SU-DHL-6 (cell line): ENCODE results near the gene RPTOR.

Source experiments
- H2AFZ ChIP-seq: fragments of 200-600 bp; sonication (generic); 2 replicates; pipeline ENCODE4 v1.6.1; 2014; ENCODE audit warnings: low read depth, mild to moderate bottlenecking, moderate library complexity, mixed read lengths, antibody characterized with exemption, low read length; ENCODE audit not compliant: severe bottlenecking
- H3F3A ChIP-seq: fragments of 200-600 bp; shearing (Covaris generic); 2 replicates; pipeline ENCODE4 v1.6.0; 2016; ENCODE audit warnings: antibody characterized with exemption, mild to moderate bottlenecking; ENCODE audit not compliant: insufficient read depth
- H3K27ac ChIP-seq: fragments of 200-600 bp; sonication (generic); 2 replicates; pipeline ENCODE4 v1.5.1; 2016; ENCODE audit warnings: low read depth, mild to moderate bottlenecking, low read length, moderate library complexity, mixed read lengths
- H3K27me3 ChIP-seq: fragments of 200-600 bp; sonication (generic), shearing (Covaris generic); 2 replicates; pipeline ENCODE4 v1.6.0; 2014; ENCODE audit warnings: mild to moderate bottlenecking, low read length
- H3K36me3 ChIP-seq: fragments of 200-600 bp; sonication (generic); 2 replicates; pipeline ENCODE4 v1.6.1; 2014; ENCODE audit warnings: mild to moderate bottlenecking, low read length, mixed read lengths
- H3K4me2 ChIP-seq: fragments of 300-600, 200-600 bp; shearing (Covaris generic), sonication (generic); 2 replicates; pipeline ENCODE4 v1.6.0; 2014; ENCODE audit warnings: low read length, low read depth, mild to moderate bottlenecking; ENCODE audit not compliant: poor library complexity, severe bottlenecking
- H3K4me3 ChIP-seq: fragments of 200-600 bp; sonication (generic); 2 replicates; pipeline ENCODE4 v1.5.1; 2014; ENCODE audit warnings: antibody characterized with exemption, low read length, mild to moderate bottlenecking, mixed read lengths; ENCODE audit not compliant: insufficient read depth, poor library complexity, severe bottlenecking
- H3K79me2 ChIP-seq: fragments of 200-600 bp; sonication (generic); 2 replicates; pipeline ENCODE4 v1.6.1; 2014; ENCODE audit warnings: mild to moderate bottlenecking, low read length, moderate library complexity; ENCODE audit not compliant: insufficient read depth
- H3K9ac ChIP-seq: fragments of 200-600 bp; sonication (generic); 2 replicates; pipeline ENCODE4 v1.7.0; 2014; ENCODE audit warnings: mild to moderate bottlenecking, low read length
- H3K9me2 ChIP-seq: fragments of 200-600 bp; sonication (generic); replicated peaks from 2 replicates; pipeline ENCODE4 v1.6.1; 2014; ENCODE audit warnings: low read length; ENCODE audit not compliant: insufficient read depth
- H3K9me3 ChIP-seq: fragments of 200-600 bp; sonication (generic); 2 replicates; pipeline ENCODE4 v1.6.1; 2014; ENCODE audit warnings: low read length, mixed read lengths; ENCODE audit not compliant: insufficient read depth
- H4K20me1 ChIP-seq: fragments of 200-600 bp; sonication (generic); 2 replicates; pipeline ENCODE4 v1.6.1; 2014; ENCODE audit warnings: low read depth, mild to moderate bottlenecking, antibody characterized with exemption, low read length, moderate library complexity, mixed read lengths
- EZH2phosphoT487 ChIP-seq: fragments of 200-600 bp; sonication (generic), shearing (Covaris generic); conservative IDR thresholded peaks from 2 replicates; pipeline ENCODE4 v1.6.1; 2018; ENCODE audit warnings: mild to moderate bottlenecking, antibody characterized with exemption, low read length, moderate library complexity, mixed read lengths
- TF ChIP-seq, protein P1 (sequence below): fragments of 200-600 bp; sonication (generic); IDR thresholded peaks from one replicate; pipeline ENCODE4 v1.5.1; 2017; ENCODE audit warnings: antibody characterized with exemption, mild to moderate bottlenecking, low read length, moderate library complexity; ENCODE audit not compliant: insufficient read depth, poor library complexity, severe bottlenecking

Gene RPTOR

GRCh38 chr17:80984749-80985148 is 440.1 kb downstream of the RPTOR start:
- H3K27me3 ChIP-seq: no peaks in the 10 kb centered on the region
- no peak overlapping the region for H3K4me2 ChIP-seq
- TF ChIP-seq, protein P1, sequence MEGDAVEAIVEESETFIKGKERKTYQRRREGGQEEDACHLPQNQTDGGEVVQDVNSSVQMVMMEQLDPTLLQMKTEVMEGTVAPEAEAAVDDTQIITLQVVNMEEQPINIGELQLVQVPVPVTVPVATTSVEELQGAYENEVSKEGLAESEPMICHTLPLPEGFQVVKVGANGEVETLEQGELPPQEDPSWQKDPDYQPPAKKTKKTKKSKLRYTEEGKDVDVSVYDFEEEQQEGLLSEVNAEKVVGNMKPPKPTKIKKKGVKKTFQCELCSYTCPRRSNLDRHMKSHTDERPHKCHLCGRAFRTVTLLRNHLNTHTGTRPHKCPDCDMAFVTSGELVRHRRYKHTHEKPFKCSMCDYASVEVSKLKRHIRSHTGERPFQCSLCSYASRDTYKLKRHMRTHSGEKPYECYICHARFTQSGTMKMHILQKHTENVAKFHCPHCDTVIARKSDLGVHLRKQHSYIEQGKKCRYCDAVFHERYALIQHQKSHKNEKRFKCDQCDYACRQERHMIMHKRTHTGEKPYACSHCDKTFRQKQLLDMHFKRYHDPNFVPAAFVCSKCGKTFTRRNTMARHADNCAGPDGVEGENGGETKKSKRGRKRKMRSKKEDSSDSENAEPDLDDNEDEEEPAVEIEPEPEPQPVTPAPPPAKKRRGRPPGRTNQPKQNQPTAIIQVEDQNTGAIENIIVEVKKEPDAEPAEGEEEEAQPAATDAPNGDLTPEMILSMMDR: no peak
- TF ChIP-seq EZH2phosphoT487: no peak
- no peaks in the 10 kb centered on the region for H3K9me3 ChIP-seq
- no peak overlapping the region for H2AFZ ChIP-seq
- no peaks in the 10 kb centered on the region for H4K20me1 ChIP-seq
- no peaks in the 10 kb centered on the region for H3K9me2 ChIP-seq
- no peak overlapping the region for H3K4me3 ChIP-seq
- H3K9ac ChIP-seq: no peak overlapping the region
- no peaks in the 10 kb centered on the region for H3K36me3 ChIP-seq
- H3K27ac ChIP-seq: no peak overlapping the region
- no peaks in the 10 kb centered on the region for H3K79me2 ChIP-seq
- no peaks in the 10 kb centered on the region for H3F3A ChIP-seq

DNA sequence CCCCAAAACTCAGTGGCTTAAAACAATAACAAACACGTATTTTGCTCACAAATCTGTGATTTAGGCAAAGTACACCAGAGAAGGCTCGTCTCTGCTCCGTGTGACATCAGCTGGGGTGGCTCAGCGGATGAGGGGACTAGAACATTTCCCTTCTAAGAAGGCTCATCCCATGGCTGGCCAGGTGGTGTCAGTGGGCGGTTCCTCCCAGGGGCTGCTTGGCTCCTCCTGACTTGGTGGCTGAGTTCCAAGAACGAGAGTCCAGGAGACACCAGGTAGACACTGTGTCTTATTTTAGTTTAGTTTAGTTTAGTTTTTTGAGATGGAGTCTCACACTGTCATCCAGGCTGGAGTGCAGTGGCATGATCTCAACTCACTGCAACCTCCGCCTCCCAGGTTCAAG is 441.4 kb downstream of the RPTOR start:
- no peaks in the 10 kb centered on the region for H3K27me3 ChIP-seq
- H3K27ac ChIP-seq: no peak overlapping the region
- H3K79me2 ChIP-seq: no peaks in the 10 kb centered on the region
- no peaks in the 10 kb centered on the region for H3K9me3 ChIP-seq
- no peak overlapping the region for H3K4me3 ChIP-seq
- H3K36me3 ChIP-seq: no peaks in the 10 kb centered on the region
- no peak overlapping the region for H3K4me2 ChIP-seq
- no peak overlapping the region for H3K9ac ChIP-seq
- no peak overlapping the region for H2AFZ ChIP-seq
- no peaks in the 10 kb centered on the region for H3F3A ChIP-seq
- no peaks in the 10 kb centered on the region for H4K20me1 ChIP-seq
- H3K9me2 ChIP-seq: no peaks in the 10 kb centered on the region
- no peak for TF ChIP-seq EZH2phosphoT487
- TF ChIP-seq, protein P1: no peak

DNA sequence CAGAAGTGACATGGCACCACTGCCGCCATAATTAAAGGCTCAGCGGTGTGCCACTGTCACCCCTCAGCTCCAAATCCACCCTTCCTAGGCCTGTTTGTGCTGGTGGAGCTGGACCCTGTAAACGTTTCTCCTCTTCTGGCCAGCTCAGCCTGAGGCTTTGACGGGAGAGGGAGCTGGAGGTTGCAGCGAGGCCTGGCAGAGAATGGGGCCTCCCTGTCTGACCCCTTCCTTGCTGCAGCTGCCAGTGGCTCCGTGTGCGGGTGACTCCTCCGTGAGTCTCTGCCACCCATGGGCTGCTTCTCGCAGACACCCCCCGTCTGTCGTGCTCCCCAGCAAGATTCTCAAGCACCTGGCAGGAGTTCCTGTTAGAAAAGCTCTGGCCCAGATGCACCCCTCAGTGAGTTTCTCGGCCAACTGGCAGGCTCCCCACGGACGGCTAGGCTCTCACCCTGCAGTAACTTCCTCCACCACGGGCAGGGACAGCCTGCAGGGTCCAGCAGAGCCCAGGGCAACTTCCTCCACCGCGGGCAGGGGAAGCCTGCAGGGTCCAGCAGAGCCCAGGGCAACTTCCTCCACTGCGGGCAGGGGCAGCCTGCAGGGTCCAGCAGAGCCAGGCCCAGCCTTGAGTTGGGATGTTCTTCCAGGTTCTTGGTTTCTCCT is 442.3 kb downstream of the RPTOR start:
- Histone ChIP-seq H2AFZ (no peak overlapping the region), H3K4me3 (no peak overlapping the region), H4K20me1 (no peaks in the 10 kb centered on the region), H3K27me3 (no peaks in the 10 kb centered on the region), H3K9ac (no peak overlapping the region), H3F3A (no peaks in the 10 kb centered on the region), H3K27ac (no peak overlapping the region), H3K36me3 (no peaks in the 10 kb centered on the region), H3K79me2 (no peaks in the 10 kb centered on the region), H3K9me2 (no peaks in the 10 kb centered on the region), H3K4me2 (no peak overlapping the region), H3K9me3 (no peaks in the 10 kb centered on the region)
- TF ChIP-seq EZH2phosphoT487: no peak
- TF ChIP-seq, protein P1: no peak
